GM21786 (cell line): ENCODE data around the gene TBC1D8.

Source experiments
- ATAC-seq: cut with Tn5 transposase; IDR thresholded peaks from one replicate; pipeline ENCODE4 v1.9.1; 2021; ENCODE audit not compliant: unreplicated experiment

Gene TBC1D8

GRCh38 chr2:101162561-101163330, 11.6 kb upstream of the TBC1D8 start:
- ATAC-seq = no peak

DNA sequence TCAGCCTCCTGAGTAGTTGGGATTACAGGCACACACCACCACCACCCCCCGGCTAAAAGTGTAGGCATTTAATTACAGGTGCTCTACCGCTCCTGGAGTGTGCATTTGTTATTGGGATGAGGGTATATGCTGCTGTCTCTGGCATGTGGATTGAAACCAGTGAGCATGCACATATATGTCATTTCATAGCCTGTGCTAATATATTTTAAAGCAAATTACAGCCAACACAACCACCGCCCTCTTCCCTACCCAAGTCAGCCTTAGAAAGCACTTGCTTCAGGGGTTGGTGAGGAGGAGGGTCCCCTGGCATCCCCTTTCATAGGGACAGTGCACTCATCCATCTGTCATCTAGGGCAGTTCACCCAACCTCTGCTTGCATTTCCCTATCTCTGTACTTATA, 10.5 kb upstream of the TBC1D8 start:
- ATAC-seq = no peak

DNA sequence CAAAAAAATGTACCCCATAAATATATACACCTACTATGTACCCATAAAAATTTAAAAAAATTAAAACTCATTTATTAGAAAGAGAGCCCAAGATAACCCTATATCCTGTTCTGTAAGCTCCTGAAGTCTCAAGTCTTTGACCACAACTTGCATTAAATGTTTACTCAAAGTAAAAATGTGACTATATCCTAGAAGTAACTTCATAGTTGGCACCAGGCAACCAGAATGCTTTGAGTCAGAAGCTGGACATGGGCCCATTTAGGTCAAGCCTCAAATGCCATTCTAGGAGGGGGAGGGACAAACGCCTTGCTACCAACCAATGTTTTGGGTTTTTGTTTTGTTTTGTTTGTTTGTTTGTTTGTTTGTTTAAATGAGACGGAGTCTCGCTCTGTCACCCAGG, 9.3 kb upstream of the TBC1D8 start:
- no peak for ATAC-seq

GRCh38 chr2:101159526-101159925, 8.3 kb upstream of the TBC1D8 start:
- no peak for ATAC-seq

- ATAC-seq = no peak
These were observed 6.1 kb upstream of the TBC1D8 start for GRCh38 chr2:101157272-101157671.

DNA sequence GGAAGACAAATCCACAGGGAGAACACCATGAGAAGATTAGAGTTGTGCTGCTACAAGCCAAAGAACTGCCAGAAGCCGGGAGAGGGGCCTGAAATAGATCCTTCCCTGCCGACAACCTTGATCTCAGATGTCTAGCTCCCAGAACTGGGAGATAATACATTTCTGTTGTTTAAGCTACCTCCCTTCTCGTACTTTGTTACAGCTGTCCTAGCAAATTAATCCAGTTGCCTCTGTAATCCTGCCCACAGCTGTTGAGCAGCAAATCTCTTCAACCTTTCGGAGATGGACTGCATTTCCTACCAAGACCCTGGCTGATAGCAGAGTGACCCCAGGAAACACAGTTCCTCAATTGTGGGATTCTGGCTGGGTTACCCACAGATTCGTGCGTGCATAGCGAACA, 2.6 kb upstream of the TBC1D8 start:
- ATAC-seq = no peak

DNA sequence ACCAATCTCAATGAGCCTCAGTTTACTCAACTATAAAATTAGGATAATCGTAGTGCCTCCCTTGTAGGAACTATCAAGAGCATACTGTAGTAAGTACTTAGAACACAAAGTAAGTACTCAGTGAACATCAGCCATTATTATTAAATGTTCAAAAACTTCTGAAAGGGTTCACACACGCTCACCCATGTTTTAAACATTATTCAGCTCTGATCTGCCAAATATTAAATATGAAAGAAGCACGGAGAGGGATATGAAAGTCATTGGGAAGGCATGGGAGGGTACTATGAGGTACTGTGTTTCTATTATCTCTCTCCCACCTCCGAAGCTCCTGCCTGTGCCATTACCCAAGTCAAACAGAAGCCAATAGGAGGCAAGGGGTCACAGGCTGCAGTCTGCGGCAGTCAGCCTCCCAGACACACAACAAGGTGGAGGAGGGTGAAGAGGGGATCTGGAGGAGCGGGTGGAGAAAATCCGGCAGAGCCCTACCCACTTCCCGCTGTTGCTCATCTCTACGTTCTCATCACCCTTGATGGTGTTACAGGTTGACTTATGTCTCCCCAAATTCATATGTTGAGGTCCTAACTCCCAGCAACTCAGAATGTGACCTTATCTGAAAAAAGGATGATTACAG, 2.0 kb upstream of the TBC1D8 start:
- no peak for ATAC-seq

DNA sequence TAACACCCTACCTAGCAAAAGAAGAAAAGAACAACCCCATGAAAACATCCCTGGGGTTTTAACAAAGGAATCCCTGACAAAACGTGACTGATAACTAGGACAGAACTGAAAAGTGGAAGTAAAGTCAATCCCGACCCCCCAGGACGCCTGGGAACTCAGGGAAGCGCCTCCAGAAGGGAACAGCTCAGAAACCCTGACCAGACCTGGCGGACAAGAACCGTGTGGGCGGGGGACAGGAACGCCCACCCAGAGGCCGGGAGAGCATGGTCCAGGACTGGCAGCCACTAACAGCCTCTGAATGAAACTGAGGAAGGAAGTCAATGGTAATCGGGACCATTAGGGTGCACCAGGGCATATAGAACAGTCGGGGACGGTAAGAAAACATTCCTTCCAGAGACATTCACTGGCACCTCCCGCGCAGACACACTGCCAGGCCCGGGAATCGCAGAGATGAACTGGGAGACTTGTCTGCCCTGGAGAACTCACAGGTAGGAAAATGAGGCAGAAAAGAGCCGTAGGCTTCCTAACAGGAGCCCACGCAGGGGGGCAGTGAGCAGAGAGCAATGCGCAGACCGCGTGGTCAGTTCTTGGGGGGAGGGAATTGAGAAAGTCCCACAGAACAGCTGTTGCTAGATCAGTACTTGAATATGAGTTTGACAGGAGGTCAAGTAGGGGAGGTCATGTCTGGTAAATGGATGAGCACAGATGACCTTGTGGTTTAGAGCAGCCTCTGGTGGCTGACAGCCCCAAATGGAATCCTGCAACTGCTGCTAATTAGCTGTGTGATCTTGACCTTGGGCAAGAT, 1.3 kb upstream of the TBC1D8 start:
- ATAC-seq = peak; percentile 67

DNA sequence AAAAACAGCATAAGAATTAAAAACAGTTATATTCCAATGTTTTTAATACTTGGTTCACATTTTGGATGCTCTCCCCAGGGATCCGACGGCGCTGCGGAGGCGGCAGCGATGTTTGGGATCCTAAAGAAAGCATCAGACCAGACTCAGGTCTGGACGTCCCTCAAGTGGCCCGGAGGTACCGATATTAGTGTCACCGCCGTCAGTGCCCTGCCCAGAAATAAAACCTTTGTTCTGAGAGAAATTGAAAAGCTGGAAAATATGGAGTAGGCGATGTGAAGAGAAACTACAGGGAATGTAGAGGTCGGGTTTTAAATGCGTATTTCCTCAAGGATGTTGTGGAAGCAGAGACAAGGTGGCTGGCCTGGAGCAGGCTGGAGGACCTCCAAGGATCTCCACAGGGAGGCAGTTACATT, 683 bp upstream of the TBC1D8 start:
- ATAC-seq = no peak

- no peak for ATAC-seq
These were observed 656 bp downstream of the TBC1D8 start for GRCh38 chr2:101150306-101151145.

DNA sequence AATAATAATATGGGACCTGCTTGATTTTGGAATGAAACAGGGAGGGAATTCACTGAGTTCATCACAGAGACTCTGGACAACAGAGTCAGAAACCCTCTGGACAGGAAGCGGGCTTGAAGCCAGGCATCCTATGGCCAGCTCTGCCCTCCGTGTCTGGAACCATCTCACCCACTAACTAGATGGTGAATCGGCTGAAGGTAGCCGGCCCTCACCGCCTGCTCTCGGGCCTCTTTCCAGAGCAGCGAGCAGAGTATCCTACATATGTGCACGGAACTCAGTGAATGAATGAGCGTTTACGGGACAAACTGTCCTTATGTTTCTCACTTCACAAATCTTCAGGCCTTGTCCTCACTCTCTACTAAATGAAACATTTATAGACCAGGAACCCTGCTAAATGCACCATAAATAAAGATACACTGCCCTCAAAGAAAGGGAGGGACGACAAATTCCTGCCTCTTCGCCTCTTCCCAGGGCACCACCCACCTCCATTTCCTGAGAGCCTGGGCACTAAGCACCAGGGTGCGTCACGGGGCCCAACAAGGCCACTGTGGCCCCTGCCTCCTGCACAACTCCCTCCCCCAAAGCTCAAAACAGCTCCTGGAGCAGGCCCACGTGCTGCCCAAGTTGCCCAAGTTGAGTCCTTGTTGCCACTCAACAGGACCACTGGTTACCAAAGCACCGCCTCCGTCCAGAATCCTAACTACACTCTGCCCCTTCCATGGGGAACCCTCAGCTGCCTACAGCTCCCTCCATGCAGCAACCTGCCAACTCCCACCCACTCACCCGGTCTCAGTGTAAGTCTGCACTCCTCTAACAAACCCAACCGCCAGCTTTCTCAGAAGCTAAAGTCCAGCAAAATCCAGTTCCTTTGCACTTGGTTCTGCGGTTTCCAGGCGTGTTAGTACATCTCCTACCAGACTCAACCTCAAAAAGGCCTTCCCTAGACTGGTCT, 1.7 kb downstream of the TBC1D8 start:
- ATAC-seq = no peak

GRCh38 chr2:101148777-101149176, 2.4 kb downstream of the TBC1D8 start:
- no peak for ATAC-seq

DNA sequence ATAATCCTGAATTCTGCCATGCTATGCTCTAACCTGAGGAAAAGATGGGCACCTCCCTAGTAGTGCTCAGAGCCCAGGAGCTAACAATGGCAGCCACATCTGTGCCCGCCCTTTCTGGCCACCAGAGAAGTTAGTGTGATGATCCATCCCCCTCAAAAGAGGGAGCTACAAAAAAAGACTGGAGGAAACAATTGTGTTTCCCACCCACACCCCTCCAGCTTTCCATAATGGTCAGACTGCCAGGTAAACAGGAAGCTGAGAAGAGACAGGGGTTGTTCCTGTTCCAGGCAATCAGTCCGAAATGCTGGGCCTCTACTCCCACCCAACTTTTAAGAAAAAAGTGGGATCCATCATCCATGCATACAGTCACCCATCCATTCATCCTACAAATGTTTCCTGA, 3.2 kb downstream of the TBC1D8 start:
- ATAC-seq = no peak

GRCh38 chr2:101147062-101147461, 4.1 kb downstream of the TBC1D8 start:
- no peak for ATAC-seq

DNA sequence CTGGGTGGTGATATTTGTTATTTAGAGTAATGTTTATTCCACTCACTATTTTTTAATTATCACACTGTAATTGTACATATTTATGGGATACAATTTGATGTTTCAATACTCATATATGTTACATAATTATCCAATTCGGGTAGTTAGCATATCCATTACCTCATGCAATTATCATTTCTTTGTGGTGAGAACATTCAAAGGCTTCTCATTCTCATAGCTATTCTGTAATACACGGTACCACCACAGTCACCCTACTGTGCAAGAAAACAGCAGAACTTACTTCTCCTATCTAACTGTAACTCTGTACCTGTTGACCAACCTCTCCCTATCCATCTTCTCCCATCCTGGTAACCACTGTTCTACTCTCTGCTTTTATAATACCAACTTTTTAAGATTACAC, 4.6 kb downstream of the TBC1D8 start:
- ATAC-seq = no peak

- ATAC-seq = no peak
These were observed 5.8 kb downstream of the TBC1D8 start for GRCh38 chr2:101145406-101145805.

GRCh38 chr2:101142163-101142562, 9.0 kb downstream of the TBC1D8 start:
- ATAC-seq = no peak

GRCh38 chr2:101140978-101141655, 10.1 kb downstream of the TBC1D8 start:
- no peak for ATAC-seq

DNA sequence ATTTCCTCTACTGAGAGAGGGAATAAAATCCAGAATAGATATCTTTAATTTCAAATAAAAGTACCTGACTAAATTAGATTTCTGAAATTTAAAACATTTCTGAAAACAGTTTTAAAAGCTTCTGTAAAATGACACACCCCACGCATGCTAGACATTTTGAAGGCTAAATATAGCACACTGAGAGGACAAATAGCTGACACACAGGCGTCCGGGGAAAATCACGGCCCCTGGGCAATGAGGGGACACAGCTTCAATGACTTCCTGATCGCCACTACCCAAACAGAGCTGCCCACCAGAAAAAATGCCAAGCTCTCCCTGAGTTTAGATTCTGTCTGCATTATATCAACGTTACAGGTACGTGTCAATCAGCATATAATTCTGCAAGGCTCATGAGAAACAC, 10.9 kb downstream of the TBC1D8 start:
- ATAC-seq = no peak
